ENCODE results near the gene DCDC2C. TPM values are rescaled to one million over a fixed set of nuclear protein-coding genes. Genes with fewer than 3 reads are reported as not detected.

DCDC2C gene
- total RNA-seq, 1 experiment from 2014 or later = not detected

DNA sequence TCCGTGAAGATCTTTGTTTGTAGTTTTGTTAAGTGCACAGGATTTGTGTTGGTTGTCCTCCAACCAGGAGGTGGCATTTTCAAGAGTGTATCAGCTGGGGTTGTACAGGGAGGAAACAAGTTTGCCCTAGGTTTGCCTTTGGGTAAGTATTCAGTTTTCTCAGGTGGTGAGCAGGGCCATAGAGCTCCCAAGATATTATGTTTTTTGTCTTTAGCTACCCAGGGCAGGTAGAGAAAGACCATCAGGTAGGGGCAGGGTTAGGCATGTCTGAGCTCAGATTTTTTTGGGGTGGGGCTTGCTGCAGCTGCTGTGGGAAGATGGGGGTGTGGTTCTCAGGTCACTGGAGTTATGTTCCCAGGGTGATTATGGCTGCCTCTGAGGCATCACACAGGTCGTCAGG, 191.6 kb downstream of the DCDC2C start:
- Mint-ChIP-seq H3K9me3 (ENCODE audit: unreplicated experiment) (peaks cover 32% of the 10 kb centered on the region), H3K36me3 (ENCODE audit: insufficient read depth, unreplicated experiment) (no peaks in the 10 kb centered on the region), H3K27me3 (ENCODE audit: insufficient read depth, unreplicated experiment) (peaks cover 3% of the 10 kb centered on the region), H3K4me3 (ENCODE audit: unreplicated experiment) (no peak overlapping the region), H3K27ac (ENCODE audit: unreplicated experiment) (no peak overlapping the region), H3K4me1 (ENCODE audit: low read depth, unreplicated experiment) (no peaks in the 10 kb centered on the region)
- intact Hi-C loops (cut with micrococcal nuclease; ENCODE audit: unreplicated experiment) = no loop called here
- no peak for DNase-seq
- Histone ChIP-seq H3K36me3 (ENCODE audit: control insufficient read depth, insufficient read depth, low read length) (no peaks in the 10 kb centered on the region), H3K9me3 (no peaks in the 10 kb centered on the region; the same call in 1 of the 2 replicates), H3K27me3 (replicated peaks; ENCODE audit: control insufficient read depth, insufficient read depth, low read length) (no peaks in the 10 kb centered on the region), H3K4me1 (no peaks in the 10 kb centered on the region), H3K4me3 (ENCODE audit: low read depth, low read length) (no peak overlapping the region)
- no TSS peak for BruUV-seq (replicated peaks)
- CTCF ChIA-PET = no interaction called here
- TF ChIP-seq, protein P1, sequence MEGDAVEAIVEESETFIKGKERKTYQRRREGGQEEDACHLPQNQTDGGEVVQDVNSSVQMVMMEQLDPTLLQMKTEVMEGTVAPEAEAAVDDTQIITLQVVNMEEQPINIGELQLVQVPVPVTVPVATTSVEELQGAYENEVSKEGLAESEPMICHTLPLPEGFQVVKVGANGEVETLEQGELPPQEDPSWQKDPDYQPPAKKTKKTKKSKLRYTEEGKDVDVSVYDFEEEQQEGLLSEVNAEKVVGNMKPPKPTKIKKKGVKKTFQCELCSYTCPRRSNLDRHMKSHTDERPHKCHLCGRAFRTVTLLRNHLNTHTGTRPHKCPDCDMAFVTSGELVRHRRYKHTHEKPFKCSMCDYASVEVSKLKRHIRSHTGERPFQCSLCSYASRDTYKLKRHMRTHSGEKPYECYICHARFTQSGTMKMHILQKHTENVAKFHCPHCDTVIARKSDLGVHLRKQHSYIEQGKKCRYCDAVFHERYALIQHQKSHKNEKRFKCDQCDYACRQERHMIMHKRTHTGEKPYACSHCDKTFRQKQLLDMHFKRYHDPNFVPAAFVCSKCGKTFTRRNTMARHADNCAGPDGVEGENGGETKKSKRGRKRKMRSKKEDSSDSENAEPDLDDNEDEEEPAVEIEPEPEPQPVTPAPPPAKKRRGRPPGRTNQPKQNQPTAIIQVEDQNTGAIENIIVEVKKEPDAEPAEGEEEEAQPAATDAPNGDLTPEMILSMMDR (IDR thresholded peaks at IDR 0.05; ENCODE audit: insufficient read depth in 1 of 2, low read depth in 1 of 2, low read length in 1 of 2, severe bottlenecking in 1 of 2, unreplicated experiment in 1 of 2) = no peak
- POLR2A ChIA-PET = no interaction called here

Other genes starting within 250 kb of the DCDC2C start
- 63.7 and 69.2 TPM in 2 replicates for gene ADI1, start 184.0 kb upstream of the DCDC2C start, total RNA-seq (2022)
- 41.5 and 47.1 TPM in 2 replicates for gene RNASEH1, start 145.2 kb upstream of the DCDC2C start, total RNA-seq (2022)
- gene RPS7, start 128.3 kb upstream of the DCDC2C start, total RNA-seq (2022) = 2,077 and 2,101 TPM in 2 replicates
- not detected in 2 replicates for gene COLEC11, start 108.5 kb upstream of the DCDC2C start, total RNA-seq (2022)
- gene ALLC, start 45.4 kb upstream of the DCDC2C start, total RNA-seq (2022) = not detected in 2 replicates